Neural progenitor cell (in vitro differentiated cells): ENCODE data around the gene TREML4.

ENCODE experiments used
- EZH2 ChIP-seq: fragments of 200-600 bp; sonication (generic); IDR thresholded peaks from 2 replicates; pipeline ENCODE4 v1.6.1; 2017; ENCODE audit warnings: antibody characterized with exemption, mild to moderate bottlenecking, moderate library complexity
- EZH2phosphoT487 ChIP-seq: fragments of 200-600 bp; sonication (generic); IDR thresholded peaks from 2 replicates; pipeline ENCODE4 v1.6.1; 2017; ENCODE audit warnings: antibody characterized with exemption
- TF ChIP-seq, protein P1 (sequence below): fragments of 200-600 bp; sonication (generic); IDR thresholded peaks from 2 replicates; pipeline ENCODE4 v1.5.1; 2017; ENCODE audit warnings: antibody characterized with exemption, mild to moderate bottlenecking

DNA sequence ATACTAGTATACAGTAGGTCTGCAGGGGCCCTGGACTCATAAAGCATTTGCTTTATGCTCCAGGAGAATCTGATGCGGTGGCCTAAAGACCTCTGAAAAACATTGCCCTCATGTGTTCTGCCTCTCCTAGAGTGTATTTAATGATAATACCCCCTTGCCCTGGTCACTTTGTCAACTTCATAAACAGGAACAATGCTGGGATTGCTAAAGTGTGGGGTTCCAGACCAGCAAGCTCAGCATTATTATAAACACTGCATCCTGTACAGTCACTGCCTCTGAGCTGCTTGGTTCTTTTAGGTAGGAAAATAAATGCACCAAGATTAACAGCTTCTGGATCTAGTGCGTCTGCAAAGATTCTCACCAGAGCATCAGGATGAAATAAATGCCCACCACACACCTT is 46.1 kb downstream of the TREML4 start:
- TF ChIP-seq, protein P1, sequence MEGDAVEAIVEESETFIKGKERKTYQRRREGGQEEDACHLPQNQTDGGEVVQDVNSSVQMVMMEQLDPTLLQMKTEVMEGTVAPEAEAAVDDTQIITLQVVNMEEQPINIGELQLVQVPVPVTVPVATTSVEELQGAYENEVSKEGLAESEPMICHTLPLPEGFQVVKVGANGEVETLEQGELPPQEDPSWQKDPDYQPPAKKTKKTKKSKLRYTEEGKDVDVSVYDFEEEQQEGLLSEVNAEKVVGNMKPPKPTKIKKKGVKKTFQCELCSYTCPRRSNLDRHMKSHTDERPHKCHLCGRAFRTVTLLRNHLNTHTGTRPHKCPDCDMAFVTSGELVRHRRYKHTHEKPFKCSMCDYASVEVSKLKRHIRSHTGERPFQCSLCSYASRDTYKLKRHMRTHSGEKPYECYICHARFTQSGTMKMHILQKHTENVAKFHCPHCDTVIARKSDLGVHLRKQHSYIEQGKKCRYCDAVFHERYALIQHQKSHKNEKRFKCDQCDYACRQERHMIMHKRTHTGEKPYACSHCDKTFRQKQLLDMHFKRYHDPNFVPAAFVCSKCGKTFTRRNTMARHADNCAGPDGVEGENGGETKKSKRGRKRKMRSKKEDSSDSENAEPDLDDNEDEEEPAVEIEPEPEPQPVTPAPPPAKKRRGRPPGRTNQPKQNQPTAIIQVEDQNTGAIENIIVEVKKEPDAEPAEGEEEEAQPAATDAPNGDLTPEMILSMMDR: no peak
- TF ChIP-seq EZH2: no peak
- TF ChIP-seq EZH2phosphoT487: no peak
